ENCODE results near the gene NCOR1. TPM values are rescaled to one million over a fixed set of nuclear protein-coding genes. Genes with fewer than 3 reads are reported as not detected.

Gene NCOR1
- total and polyA plus RNA-seq, 2 of the 8 experiments (the other 6 are each of a cell fraction or from before 2014, with no cell fraction given), result 65.4 to 142 TPM

DNA sequence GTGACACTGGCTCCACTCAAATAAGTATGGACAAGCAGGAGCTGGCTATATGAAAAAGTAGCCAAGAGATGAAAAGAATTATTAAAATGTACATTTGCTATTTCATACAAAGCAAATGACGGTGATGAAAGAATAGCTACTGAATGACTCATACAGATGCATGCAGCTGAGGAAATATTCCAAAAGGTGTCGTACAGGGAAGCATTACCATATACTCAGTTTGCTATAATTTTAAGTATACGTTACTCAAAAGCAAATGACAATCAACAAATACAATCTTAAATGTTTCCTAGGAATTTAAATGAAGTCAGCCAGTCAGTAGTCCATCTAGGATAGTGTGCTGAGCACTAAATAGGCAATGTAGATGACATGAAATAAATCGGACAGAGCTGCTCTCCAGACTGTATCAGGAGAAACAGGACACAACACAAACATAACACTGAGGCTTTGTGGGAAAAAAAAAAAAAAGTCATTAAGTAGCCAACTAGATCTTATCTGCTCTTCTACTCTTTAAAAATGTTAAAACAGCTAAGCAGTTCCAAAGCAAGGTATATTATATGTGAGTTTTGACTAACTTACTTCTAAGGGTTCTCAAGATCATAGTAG, 65.0 kb downstream of the NCOR1 start (continued):
- TF ChIP-seq RAD21 (IDR thresholded peaks at IDR 0.05 in 1 of 2, conservative IDR thresholded peaks at IDR 0.05 in 1 of 2; ENCODE audit: low read depth in 2 of 2, low read length in 2 of 2) (no peak), POLR2AphosphoS5 (IDR thresholded peaks at IDR 0.05; ENCODE audit: low read depth, low read length) (no peak)
